HuH-7 (cell line): Measurements from ENCODE around the gene AGMAT.
A peak's percentile ranks its signal among the peaks of the same experiment; 100 is the strongest.

Source experiments
- DNase-seq: peaks from one replicate; pipeline ENCODE4 v3.0.0; 2011; ENCODE audit warnings: low spot score

AGMAT gene

DNA sequence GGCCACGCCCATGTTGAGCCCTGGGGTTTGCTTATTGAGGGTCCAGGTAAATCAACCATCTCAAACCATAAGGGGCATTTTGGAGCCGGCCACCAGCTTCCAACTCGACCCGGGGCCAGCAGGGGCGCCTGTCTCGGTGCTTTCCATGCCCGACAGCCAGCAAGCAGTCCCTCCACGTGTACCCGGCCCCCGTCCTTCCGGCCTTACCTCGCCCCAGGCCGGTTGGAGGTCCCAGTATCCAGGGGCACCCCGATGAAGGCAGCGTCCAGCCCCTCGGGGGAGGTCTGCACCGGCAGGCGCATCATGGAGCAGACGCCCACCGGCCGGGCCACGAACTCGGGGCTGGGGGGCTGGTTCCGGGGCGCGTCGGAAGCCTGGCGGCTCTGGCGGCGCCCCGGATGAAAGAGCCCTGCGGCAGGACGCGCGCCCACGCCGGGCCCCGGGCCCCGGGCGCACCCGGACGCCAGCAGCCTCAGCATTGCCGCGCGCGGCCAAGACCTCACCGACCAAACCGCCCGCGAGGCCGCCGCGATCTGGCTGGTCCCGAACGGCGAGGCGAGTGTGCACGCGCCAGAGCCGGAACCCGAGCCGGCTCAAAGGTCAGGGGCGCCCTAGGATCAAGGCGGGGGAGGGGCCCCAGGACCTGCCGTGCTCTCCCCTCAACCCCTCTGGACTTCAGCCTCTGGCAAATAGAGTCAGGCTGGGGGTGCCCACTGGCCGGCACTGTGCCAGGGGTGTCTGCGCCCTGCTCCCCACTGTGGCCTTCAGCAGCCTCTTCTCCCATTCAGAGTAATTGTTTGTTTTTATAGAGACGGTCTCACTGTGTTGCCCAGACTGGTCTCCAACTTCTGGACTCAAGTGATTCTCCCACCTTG is at the start of gene AGMAT:
AGMAT (minus strand) TSS at position 563 of the 875 bp plus-strand sequence; CDS start at position 479, 84 bp downstream.
- DNase-seq, result peak; percentile 81

DNA sequence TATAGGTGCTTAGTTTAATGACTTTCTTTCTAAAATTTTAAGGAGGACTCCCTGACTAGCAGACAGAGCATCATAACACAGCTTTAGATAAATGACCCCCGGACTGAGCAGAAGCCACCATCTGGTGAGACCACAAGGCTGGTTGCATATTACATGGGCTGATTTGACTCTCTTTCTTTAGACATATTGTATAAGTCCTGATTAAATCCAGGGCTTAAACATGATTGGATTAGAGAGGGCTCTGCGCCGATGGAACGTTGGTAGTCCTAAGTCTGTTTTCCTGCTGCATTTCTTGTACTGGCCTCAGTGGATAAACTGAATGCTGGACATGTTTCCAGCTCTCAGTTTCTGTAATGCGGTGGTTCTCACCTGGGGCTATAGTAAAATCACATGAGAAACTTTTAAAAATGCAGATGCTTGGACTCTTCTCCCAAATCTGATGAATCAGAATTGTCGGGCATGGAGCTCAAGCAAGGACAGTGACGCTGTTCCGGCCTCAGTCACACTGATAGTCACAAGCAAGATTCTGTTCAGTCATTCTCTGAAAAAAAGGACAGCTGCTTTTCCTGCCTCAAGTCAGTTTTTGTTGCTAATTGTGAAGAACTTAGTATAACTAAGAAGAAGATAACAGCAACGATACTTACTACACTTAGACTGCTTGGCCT is 49.0 kb upstream of the AGMAT start:
- DNase-seq, result no peak

GRCh38 chr1:15628003-15628402 is 43.2 kb upstream of the AGMAT start:
- no peak for DNase-seq

DNA sequence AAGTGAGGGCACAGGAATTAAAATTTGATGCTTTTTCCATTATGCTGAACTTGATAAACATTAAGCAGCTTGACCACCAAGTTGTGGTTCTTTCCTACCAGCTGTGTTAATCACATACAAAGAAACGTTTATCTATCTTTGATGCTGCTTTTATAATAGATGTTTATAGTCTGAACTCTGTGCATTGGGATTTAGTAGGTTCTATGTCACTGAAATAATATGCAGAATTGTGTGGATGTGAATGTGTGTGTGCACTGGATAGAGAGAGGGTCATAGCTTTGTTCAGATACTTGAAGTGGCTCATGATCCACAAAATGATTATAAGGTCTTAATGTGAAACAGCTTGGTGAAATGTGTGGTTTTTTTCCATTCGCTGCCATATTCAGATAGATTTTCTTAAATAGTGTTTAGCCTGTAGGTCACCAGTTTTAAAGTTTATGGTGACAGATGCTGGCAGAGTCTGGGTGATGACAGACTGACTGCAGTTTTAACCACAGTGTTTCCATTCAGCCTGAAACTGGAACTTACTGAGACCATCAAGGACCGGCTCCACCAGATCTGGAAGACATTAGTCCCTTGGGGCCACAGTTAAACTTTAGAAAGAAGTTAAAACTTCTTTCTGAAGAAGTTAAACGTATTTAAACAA is 42.6 kb upstream of the AGMAT start:
- DNase-seq, result no peak

DNA sequence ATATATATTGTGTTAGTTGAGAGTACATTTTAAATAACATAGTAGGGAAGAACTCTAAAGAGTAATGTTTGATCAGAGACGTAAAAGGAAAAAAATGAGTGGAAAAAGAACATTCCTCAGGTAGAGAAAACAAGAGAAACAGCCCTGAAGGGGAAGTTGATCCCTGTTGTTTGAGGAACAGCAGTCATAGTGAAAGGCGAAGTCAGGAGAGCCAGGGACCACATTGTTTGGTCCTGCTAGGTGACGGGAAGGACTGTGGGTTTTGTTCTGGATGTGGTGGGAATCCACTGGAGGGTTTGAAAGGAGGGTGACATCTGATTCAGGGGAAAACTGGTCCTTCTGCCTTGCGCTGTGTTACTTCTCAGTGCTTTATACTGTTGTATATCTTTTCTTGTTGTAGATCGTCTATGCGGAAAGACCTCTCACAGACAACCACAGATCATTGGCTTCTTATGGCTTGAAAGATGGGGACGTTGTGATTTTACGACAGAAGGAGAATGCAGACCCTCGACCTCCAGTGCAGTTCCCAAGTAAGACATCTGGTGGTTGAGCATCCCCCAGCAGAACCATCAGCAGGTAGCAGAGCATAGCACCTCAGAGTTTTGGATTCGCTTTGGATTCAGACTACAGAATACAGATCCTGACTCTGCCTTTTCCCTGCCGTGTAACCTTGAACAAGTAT is 41.6 kb upstream of the AGMAT start:
- DNase-seq, result no peak

DNA sequence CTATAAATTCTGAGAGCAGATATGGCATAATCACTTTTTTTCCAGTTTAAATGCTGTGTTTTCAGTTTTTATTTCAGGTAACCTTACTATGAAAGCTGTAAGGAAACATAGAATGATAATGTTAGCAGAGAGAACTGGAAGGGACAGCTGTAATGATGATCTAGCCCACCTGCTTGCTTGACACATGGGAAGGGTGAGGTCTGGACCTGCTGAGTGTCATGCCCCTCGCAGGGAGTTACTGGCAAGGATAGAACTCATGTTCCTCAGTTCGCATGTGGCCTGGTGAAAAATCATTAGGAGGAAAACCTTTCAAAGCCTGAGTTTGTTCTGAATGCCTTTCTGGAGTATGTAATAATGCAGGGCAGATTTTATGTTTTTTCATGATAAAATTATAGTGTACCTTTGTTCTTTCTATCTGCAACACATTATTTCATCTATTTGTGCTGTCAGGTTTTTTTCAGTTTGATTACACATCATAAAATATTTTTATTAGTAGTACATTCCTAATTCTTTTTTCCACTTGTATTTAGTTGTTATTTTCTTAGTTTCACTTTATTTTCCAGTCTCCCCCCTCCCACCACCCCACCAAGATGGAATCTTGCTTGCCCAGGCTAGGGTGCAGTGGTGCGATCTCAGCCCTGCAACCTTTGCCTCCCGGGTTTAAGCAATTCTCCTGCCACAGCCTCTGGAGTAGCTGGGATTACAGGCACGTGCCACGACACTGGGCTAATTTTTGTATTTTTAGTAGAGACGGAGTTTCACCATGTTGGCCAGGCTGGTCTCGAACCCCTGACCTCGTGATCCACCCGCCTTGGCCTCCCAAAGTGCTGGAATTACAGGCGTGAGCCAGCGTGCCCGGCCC is 40.4 kb upstream of the AGMAT start:
- DNase-seq, result no peak

GRCh38 chr1:15624133-15624714 is 39.4 kb upstream of the AGMAT start:
- DNase-seq, result no peak

DNA sequence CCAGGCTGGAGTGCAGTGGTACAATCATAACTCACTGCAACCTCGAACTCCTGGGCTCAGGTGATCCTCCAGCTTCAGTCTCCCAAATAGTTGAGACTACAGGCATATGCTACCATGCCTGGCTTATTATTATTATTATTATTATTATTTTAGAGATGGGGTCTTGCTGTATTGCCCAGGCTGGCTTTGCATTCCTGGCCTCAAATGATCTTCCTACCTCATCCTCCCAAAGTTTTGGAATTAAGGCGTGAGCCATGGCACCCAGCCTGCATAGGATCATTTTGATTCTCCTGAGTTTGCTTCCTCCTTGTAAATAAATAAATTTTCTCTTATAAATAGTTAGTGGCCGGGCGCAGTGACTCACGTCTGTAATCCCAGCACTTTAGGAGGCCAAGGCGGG is 38.6 kb upstream of the AGMAT start:
- DNase-seq, result no peak

- DNase-seq, result no peak
Observed at GRCh38 chr1:15622712-15623373, 38.0 kb upstream of the AGMAT start.

DNA sequence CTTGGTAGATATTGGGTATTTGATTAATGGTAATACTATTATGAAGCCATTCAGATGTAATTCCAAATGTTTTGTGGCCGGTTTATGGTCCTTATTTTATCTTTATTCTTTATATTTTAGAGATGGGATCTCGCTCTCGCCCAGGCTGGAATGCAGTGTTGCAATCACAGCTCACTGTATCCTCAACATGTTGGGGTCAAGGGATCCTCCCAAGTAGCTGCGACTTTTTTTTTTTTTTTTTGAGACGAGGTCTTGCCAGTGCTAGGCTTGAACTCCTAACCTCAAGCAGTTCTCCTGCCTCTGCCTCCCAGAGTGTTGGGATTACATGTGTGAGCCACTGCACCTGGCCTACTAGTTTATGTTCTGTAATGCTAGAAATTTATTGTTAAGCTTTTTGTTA is 37.1 kb upstream of the AGMAT start:
- no peak for DNase-seq

DNA sequence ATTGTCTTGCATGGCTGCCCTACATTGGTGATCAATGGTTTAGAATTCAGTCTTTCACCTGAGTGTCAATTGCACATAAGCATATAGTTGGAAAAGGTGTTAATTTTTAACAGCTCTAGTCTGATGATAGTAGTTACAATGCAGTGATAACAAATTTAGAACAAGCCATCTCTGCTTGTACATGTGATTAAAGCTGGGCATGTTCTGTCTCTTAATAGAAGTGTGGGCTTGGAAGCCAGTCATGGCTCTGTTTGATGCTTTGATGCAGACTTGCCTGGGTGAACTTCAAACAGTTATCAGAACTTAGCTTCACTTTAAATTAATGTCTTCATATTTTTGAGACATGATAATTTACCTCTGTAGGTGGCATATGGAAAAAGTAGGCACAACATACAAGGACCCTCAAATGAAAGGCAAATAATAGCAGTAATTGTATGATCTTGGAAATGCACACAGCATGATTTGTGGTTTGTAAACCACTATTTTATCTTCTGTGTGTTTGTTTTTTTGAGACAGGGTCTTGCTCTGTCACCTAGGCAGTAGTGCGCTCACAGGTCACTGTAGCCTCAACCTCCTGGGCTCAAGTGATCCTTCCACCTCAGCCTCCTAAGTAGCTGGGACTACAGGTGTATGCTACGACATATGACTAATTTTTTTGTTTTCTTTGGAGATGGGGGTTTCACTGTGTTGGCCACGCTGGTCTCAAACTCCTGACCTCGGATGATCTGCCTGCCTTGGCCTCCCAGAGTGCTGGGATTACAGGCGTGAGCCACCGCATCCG is 36.2 kb upstream of the AGMAT start:
- no peak for DNase-seq

GRCh38 chr1:15620155-15620545 is 35.3 kb upstream of the AGMAT start:
- DNase-seq, result no peak

DNA sequence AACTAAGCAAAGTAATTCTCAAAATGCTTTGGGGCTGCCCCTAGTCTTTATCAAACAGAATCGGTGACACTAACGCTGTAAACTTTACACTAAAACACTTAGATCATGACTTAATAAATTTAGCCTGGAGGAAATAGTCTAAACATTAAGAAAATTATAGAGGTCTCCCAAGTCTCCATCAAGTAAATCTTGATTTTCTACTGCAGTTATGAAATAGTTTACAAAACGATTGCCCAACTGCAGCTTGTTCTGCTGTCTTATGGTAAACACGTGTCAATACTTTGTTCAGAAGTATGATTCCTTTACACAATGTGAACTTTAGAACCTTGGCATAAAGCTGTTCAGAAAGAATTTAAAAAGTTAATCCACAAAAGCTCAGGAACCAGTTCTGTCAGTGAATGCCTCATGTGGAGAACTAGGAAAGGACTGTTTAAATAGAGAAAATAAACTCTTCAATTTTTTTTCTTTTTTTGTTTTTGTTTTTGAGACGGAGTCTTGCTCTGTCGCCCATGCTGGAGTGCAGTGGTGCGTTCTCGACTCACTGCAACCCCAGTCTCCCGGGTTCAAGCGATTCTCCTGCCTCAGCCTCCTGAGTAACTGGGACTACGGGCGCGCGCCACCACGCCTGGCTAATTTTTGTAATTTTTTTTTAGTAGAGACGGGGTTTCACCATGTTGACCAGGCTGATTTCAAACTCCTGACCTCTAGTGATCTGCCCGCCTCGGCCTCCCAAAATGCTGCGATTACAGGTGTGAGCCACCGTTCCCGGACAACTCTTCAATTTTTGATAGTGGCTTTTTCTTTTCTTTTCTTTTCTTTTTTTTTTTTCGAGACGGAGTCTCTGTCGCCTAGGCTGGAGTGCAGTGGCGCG is 34.0 kb upstream of the AGMAT start:
- peak; percentile 34 for DNase-seq

GRCh38 chr1:15618077-15618654 is 33.3 kb upstream of the AGMAT start:
- DNase-seq, result no peak

DNA sequence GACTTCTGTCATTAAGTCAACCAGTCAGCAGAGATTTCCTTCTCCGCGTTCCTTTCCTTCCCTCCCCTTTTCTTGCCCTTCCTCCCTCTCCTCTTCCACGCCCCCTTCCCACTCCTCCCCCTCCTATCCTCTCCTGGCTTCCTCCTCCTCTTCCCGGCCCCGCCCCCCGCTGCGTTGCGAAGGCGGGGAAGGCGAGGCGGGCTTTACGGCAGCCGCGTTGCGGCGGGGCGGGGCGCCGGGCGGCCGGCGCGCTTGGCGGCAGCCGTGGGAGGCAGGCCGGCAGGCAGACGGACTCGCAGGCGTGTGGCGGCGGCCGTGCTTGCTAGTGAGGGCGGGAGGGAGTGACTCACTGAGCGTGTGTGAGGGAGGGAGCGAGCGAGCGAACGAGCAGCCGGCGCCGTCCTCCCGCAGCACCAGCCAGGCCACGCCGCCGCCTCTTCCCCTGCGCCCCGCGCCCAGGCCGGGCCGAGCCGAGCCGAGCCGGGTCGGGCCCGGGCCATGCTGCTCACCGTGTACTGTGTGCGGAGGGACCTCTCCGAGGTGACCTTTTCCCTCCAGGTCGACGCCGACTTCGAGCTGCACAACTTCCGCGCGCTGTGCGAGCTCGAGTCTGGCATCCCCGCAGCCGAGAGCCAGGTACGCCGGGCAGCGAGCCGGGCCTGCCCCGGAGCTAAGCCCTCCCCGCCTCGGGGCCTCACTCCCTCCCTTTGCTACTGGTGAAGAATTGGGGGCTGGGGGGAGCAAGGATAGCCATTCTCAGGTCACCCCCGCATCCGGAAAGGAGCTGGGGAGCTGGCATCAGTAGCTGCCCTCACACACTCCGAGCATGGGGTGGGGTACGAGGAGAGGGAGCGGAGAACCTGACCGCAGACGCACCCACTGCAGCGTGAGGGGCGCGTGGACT is 32.6 kb upstream of the AGMAT start, which contains the start of gene DDI2:
DDI2 (plus strand) TSS at position 286 of the 904 bp plus-strand sequence; CDS start at position 499, 213 bp downstream.
- DNase-seq, result peak; percentile 82

DNA sequence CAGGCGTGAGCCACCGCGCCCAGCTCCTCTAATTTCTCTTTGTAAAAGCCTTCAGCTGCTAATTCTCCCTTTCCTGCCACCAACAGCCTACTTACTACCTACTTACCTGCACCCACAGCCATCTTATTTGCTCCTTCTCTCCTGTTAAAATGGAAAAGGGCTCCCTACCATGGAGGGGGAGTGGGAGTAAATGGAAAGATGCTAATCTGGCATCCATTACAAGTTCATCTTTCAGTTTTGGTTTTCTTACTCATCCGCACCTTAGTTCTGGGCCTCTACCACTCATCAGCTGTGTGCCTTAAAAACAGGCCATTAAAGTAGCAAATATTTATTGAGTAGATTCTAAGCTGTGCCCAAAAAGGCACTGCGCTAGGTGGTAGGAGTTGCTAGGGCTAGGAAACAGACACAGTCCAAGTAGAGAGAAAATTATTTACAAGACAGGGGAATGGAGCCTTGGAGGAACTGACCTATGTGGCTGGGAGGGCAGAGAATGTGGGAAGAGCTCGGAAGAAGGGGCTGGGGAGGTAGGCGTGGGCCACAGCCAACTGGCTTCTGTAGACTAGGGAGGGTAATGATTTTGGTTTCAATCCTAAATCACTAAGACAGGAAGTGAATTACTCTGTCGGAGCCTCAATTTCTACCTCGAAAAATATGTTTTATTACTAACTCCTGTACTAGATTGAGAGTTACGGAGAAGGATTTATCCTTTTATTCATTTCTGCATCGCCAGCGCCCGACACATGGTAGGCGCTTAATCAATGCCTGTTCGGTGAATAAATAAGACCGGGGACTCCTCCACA is 31.7 kb upstream of the AGMAT start:
- no peak for DNase-seq
